K562 (cell line): ENCODE measurements around the gene MTF1. TPM values are rescaled to one million over a fixed set of nuclear protein-coding genes. Genes with fewer than 3 reads are reported as not detected.

Experiments
- ATAC-seq: fragments of 200-7000 bp; cut with Tn5 transposase; 3 replicates; pipeline ENCODE4 v1.9.1; 2020; ENCODE audit warnings: moderate library complexity
- BruUV-seq: library from RNA; stranded (reverse); fragments of 400-500 nt; replicated peaks from 2 replicates; lab custom pipeline; 2021; lab: Mats Ljungman, UMichigan
- CTCF ChIA-PET: fragments of 300-600 bp; formaldehyde crosslinking; extraction: SDS; loops from one replicate; lab custom pipeline; 2021; ENCODE audit warnings: low intra/inter-chr PET ratio; lab: Yijun Ruan, JAX
- POLR2A ChIA-PET: fragments of 300-600, 350-650 bp; sonication (Branson Sonifier 250); formaldehyde crosslinking; extraction: SDS; loops from one replicate; lab custom pipeline; 2021; ENCODE audit warnings: antibody characterized with exemption, inconsistent platforms; lab: Yijun Ruan, JAX
- DNase-seq, 4 experiments: peaks; one replicate each; pipeline versions ENCODE4 v3.0.0 to v3.0.0-alpha.2; 2011 to 2018; ENCODE audit warnings: low spot score in 3 of 4, mixed read lengths in 3 of 4; ENCODE audit errors: extremely low read depth in 1 of 4
- FAIRE-seq: peaks from 2 replicates; lab custom pipeline; 2011; peaks lifted over from hg19 to GRCh38; lab: Jason Lieb, UNC
- H2AFZ ChIP-seq: 2 replicates; pipeline ENCODE4 v1.6.0; 2011; ENCODE audit warnings: low read depth, low read length, control low read depth, inconsistent platforms
- H3K27ac ChIP-seq: fragments of 200-600 bp; 3 replicates; pipeline ENCODE4 v1.8.0; 2011; ENCODE audit warnings: low read depth, mild to moderate bottlenecking, control low read depth, inconsistent platforms, low read length, moderate library complexity, mixed read lengths; ENCODE audit errors: extremely low read depth
- H3K27me3 ChIP-seq, 2 experiments: fragments of 300-600 bp in 1 of 2; 2 replicates in 1 of 2; 3 replicates in 1 of 2; pipeline versions ENCODE4 v1.6.0 to v1.8.0; 2011; ENCODE audit warnings: inconsistent platforms in 2 of 2, low read length in 2 of 2, mild to moderate bottlenecking in 1 of 2, mixed read lengths in 1 of 2, moderate library complexity in 1 of 2; ENCODE audit not compliant: control insufficient read depth in 2 of 2, insufficient read depth in 2 of 2
- H3K36me3 ChIP-seq: fragments of 300-600 bp; 3 replicates; pipeline ENCODE4 v1.8.0; 2011; ENCODE audit warnings: mild to moderate bottlenecking, low read length, inconsistent platforms; ENCODE audit not compliant: control insufficient read depth, insufficient read depth
- H3K4me1 ChIP-seq, 2 experiments: fragments of 200-600 bp in 1 of 2; replicated peaks in 1 of 2; 2 replicates in 1 of 2; 3 replicates in 1 of 2; pipeline versions ENCODE4 v1.5.1 to v1.8.0; 2011; ENCODE audit warnings: inconsistent platforms in 2 of 2, low read length in 2 of 2, mild to moderate bottlenecking in 1 of 2, mixed read lengths in 1 of 2, moderate library complexity in 1 of 2; ENCODE audit not compliant: control insufficient read depth in 2 of 2, insufficient read depth in 2 of 2
- H3K4me2 ChIP-seq: 2 replicates; pipeline ENCODE4 v1.6.1; 2011; ENCODE audit warnings: low read length, control low read depth, inconsistent platforms, mixed read lengths; ENCODE audit not compliant: insufficient read depth
- H3K4me3 ChIP-seq: fragments of 200-600 bp; sonication (generic), shearing (Covaris generic); 2 replicates; pipeline ENCODE4 v1.5.1; 2016; ENCODE audit warnings: control low read depth, inconsistent platforms
- H3K79me2 ChIP-seq: fragments of 200-600 bp; 3 replicates; pipeline ENCODE4 v1.8.0; 2011; ENCODE audit warnings: low read length, inconsistent platforms; ENCODE audit not compliant: control insufficient read depth, insufficient read depth
- H3K9ac ChIP-seq, 2 experiments: 2 replicates each; pipeline versions ENCODE4 v1.6.0 to v1.6.1; 2011; ENCODE audit warnings: low read depth in 2 of 2, low read length in 2 of 2, control low read depth in 1 of 2, inconsistent platforms in 1 of 2, mild to moderate bottlenecking in 1 of 2, mixed read lengths in 1 of 2; ENCODE audit not compliant: insufficient read depth in 1 of 2
- H3K9me1 ChIP-seq: one replicate; pipeline ENCODE4 v1.6.0; 2011; ENCODE audit warnings: inconsistent platforms, mild to moderate bottlenecking, low read length, moderate library complexity; ENCODE audit not compliant: control insufficient read depth, insufficient read depth
- H3K9me3 ChIP-seq: replicated peaks from 2 replicates; pipeline ENCODE4 v1.5.1; 2011; ENCODE audit warnings: low read depth, low read length, inconsistent platforms; ENCODE audit not compliant: control insufficient read depth, insufficient read depth
- H4K20me1 ChIP-seq: replicated peaks from 2 replicates; pipeline ENCODE4 v1.6.1; 2011; ENCODE audit warnings: low read length, inconsistent platforms, mixed read lengths; ENCODE audit not compliant: control insufficient read depth, insufficient read depth
- LARP7 ChIP-seq: fragments of 450-650 bp; IDR thresholded peaks from 2 replicates; pipeline ENCODE4 v1.6.1; 2016
- LEF1 ChIP-seq: fragments of 450-650 bp; IDR thresholded peaks from 2 replicates; pipeline ENCODE4 v1.6.1; 2016; ENCODE audit warnings: mild to moderate bottlenecking
- MAZ ChIP-seq, 2 experiments: fragments of 450-650 bp in 1 of 2; sonication (generic) in 1 of 2; formaldehyde crosslinking; IDR thresholded peaks in 1 of 2; conservative IDR thresholded peaks in 1 of 2; 2 replicates each; pipeline versions ENCODE4 v1.4.0 to v1.5.0; 2020; ENCODE audit warnings: mild to moderate bottlenecking in 1 of 2, missing genetic modification reagents in 1 of 2
- RBM14 ChIP-seq: fragments of 200-400 bp; formaldehyde crosslinking; IDR thresholded peaks from 2 replicates; pipeline ENCODE4 v1.6.1; 2018; ENCODE audit warnings: low read depth, mild to moderate bottlenecking, low read length, moderate library complexity, borderline replicate concordance; ENCODE audit not compliant: insufficient read depth
- RBM39 ChIP-seq: fragments of 200-400 bp; formaldehyde crosslinking; optimal IDR thresholded peaks from 2 replicates; pipeline ENCODE3; 2018; ENCODE audit warnings: low read depth, low read length
- ZNF695 ChIP-seq: fragments of 450-650 bp; formaldehyde crosslinking; IDR thresholded peaks from 2 replicates; pipeline ENCODE4 v1.4.0; 2020; ENCODE audit warnings: mild to moderate bottlenecking, moderate library complexity
- WGBS: fragments of 100-300 bp; shearing (Covaris generic); methylation state at CpG from one replicate; pipeline ENCODE4 v1.1.6; 2016; ENCODE audit warnings: low coverage, mixed read lengths; ENCODE audit not compliant: insufficient coverage; ENCODE audit errors: missing lambda C conversion rate; 5-methylcytosine and 5-hydroxymethylcytosine counted together
- in situ Hi-C: fragments of 300-500 bp; cut with MboI; formaldehyde crosslinking; loops from 4 replicates; pipeline ENCODE4 v1.15.0; 2018; ENCODE audit warnings: inconsistent platforms, mixed read lengths
- intact Hi-C: fragments of 100-400 bp; cut with micrococcal nuclease; formaldehyde crosslinking; loops from 2 replicates; pipeline ENCODE4 v1.14.2; 2022
- polyA plus RNA-seq, 8 experiments: library from polyadenylated mRNA; depleted of rRNA in 4 of 8; stranded (reverse) in 5 of 8; unstranded in 3 of 8; fragments of >200 nt; fragmentation: Nextera tagmentation in 2 of 8; fragmentation: Illumina TruSeq in 1 of 8; extraction: Ambion mirVana in 2 of 8; extraction: Trizol in 1 of 8; gene quantifications; 2 replicates each; pipeline versions ENCODE4 v1.2.1 to v1.2.3, GENCODE V29; 2011 to 2014; ENCODE audit warnings: inconsistent platforms in 1 of 8, missing spikeins in 1 of 8
- total RNA-seq, 7 experiments: library from RNA; depleted of rRNA in 6 of 7; stranded (reverse); fragments of >200 nt in 6 of 7; fragmentation: Illumina TruSeq in 2 of 7; extraction: Trizol in 2 of 7; gene quantifications; 2 replicates each; pipeline versions ENCODE4 v1.2.1 to v1.2.3, GENCODE V29; 2011 to 2021; ENCODE audit warnings: low replicate concordance in 1 of 7
- TF ChIP-seq, protein P1 (sequence below): fragments of 450-650 bp; IDR thresholded peaks from 2 replicates; pipeline ENCODE4 v1.6.1; 2018; ENCODE audit not compliant: partially characterized antibody
- TF ChIP-seq, protein P2 (sequence below): IDR thresholded peaks from 3 replicates; pipeline ENCODE4 v1.6.1; 2011; ENCODE audit warnings: borderline replicate concordance, mild to moderate bottlenecking, moderate library complexity; ENCODE audit not compliant: insufficient read length; ENCODE audit errors: extremely low read depth

The MTF1 gene
- total and polyA plus RNA-seq, 9 of the 15 experiments (the other 6 are each of a cell fraction or from before 2014, with no cell fraction given): 1.1 to 12.2 (median 4.3) TPM

GRCh38 chr1:37765916-37766664 lies 93.3 kb downstream of the MTF1 start (continued):
- TF ChIP-seq, protein P1, sequence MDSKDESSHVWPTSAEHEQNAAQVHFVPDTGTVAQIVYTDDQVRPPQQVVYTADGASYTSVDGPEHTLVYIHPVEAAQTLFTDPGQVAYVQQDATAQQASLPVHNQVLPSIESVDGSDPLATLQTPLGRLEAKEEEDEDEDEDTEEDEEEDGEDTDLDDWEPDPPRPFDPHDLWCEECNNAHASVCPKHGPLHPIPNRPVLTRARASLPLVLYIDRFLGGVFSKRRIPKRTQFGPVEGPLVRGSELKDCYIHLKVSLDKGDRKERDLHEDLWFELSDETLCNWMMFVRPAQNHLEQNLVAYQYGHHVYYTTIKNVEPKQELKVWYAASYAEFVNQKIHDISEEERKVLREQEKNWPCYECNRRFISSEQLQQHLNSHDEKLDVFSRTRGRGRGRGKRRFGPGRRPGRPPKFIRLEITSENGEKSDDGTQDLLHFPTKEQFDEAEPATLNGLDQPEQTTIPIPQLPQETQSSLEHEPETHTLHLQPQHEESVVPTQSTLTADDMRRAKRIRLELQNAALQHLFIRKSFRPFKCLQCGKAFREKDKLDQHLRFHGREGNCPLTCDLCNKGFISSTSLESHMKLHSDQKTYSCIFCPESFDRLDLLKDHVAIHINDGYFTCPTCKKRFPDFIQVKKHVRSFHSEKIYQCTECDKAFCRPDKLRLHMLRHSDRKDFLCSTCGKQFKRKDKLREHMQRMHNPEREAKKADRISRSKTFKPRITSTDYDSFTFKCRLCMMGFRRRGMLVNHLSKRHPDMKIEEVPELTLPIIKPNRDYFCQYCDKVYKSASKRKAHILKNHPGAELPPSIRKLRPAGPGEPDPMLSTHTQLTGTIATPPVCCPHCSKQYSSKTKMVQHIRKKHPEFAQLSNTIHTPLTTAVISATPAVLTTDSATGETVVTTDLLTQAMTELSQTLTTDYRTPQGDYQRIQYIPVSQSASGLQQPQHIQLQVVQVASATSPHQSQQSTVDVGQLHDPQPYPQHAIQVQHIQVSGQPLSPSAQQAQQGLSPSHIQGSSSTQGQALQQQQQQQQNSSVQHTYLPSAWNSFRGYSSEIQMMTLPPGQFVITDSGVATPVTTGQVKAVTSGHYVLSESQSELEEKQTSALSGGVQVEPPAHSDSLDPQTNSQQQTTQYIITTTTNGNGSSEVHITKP: peak; percentile 90
- TF ChIP-seq MAZ (CRISPR knock-in tag; conservative IDR thresholded peaks at IDR 0.05 in 1 of 2, IDR thresholded peaks at IDR 0.05 in 1 of 2): 0 out of 4 replicates have a peak, but pooled peaks of 1 of the 2 experiments have one; percentile 20
- no peak for TF ChIP-seq ZNF695 (CRISPR knock-in tag)

DNA sequence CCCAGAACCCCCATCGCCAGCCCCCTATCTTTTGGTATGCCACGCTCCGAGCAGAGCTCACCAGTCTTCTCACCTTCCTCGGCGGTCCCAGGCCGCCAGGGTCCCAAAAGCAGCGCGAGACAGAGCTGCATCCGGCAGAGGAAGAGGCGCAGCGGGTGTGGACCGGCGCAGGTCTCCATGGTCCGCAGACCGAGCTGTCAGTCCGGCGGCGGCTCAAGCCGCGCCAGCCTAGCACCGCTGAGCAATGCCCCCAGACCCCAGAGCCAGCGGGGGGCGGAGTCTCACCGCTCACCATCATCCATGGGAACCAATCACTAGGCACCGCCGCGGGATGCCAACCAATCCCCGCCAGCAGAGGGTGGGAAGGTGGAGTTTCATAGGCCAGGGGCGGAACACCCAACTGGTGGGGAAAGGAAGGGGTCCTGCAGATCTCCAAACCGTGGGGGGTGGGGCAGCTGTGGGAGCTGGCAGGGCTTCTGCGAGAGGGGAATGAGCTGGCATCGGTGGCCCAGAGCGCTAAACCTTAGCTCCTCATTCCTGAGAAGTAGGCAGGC lies 94.4 kb downstream of the MTF1 start, which contains the start of gene EPHA10:
EPHA10 (minus strand) TSS at position 233 of the 554 bp plus-strand sequence; CDS start at position 179, 54 bp downstream.
- Histone ChIP-seq H3K4me2 (peak within 1 kb of the TSS; percentile 6; the same call in 1 of the 2 replicates), H3K4me3 (no peak within 1 kb of the TSS), H4K20me1 (peaks cover 11% of the 10 kb centered on the region), H2AFZ (no peak within 1 kb of the TSS), H3K27ac (no peak within 1 kb of the TSS), H3K9me1 (no peaks in the 10 kb centered on the region), H3K4me1 (peaks cover 4 to 34% of the 10 kb centered on the region in 2 experiments; a peak in 3 of 5 replicates), H3K9me3 (no peaks in the 10 kb centered on the region), H3K36me3 (no peaks in the 10 kb centered on the region), H3K79me2 (no peaks in the 10 kb centered on the region), H3K9ac (peak within 1 kb of the TSS in 1 of 2 experiments; percentile 37; a peak in 1 of 4 replicates), H3K27me3 (peaks cover 34 to 42% of the 10 kb centered on the region in 2 experiments)
- BruUV-seq: no TSS peak
- FAIRE-seq: no peak
- CTCF ChIA-PET: no interaction called here
- intact Hi-C loops: loop anchor here (10.0 kb wide), 1 partner anchor 160 kb away; no protein-coding TSS in a partner anchor
- in situ Hi-C loops: no loop called here
- TF ChIP-seq, protein P2, sequence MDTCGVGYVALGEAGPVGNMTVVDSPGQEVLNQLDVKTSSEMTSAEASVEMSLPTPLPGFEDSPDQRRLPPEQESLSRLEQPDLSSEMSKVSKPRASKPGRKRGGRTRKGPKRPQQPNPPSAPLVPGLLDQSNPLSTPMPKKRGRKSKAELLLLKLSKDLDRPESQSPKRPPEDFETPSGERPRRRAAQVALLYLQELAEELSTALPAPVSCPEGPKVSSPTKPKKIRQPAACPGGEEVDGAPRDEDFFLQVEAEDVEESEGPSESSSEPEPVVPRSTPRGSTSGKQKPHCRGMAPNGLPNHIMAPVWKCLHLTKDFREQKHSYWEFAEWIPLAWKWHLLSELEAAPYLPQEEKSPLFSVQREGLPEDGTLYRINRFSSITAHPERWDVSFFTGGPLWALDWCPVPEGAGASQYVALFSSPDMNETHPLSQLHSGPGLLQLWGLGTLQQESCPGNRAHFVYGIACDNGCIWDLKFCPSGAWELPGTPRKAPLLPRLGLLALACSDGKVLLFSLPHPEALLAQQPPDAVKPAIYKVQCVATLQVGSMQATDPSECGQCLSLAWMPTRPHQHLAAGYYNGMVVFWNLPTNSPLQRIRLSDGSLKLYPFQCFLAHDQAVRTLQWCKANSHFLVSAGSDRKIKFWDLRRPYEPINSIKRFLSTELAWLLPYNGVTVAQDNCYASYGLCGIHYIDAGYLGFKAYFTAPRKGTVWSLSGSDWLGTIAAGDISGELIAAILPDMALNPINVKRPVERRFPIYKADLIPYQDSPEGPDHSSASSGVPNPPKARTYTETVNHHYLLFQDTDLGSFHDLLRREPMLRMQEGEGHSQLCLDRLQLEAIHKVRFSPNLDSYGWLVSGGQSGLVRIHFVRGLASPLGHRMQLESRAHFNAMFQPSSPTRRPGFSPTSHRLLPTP: no peak
- TF ChIP-seq RBM39: no peak
- 0 out of 2 replicates have a peak, but pooled peaks have one; percentile 63 for TF ChIP-seq RBM14
- no peak for TF ChIP-seq LEF1
- no peak for TF ChIP-seq LARP7
- no peak for DNase-seq
- POLR2A ChIA-PET: interaction anchor here (0.5 to 1.7 kb wide), 5 partner anchors 10 to 357 kb away, joined by 3 to 6 read pairs (median 4); a partner anchor contains a TSS
- 35% methylated on average over 23 of the region's 33 CpGs for WGBS
- peak; percentile 11; the same call in 1 of the 3 replicates for ATAC-seq
